Fibroblast of the aortic adventitia (primary cell): ENCODE results near the gene KPNA6. TPM values are rescaled to one million over a fixed set of nuclear protein-coding genes. Genes with fewer than 3 reads are reported as not detected.
A peak's percentile ranks its signal among the peaks of the same experiment; 100 is the strongest.
"Not testable (repeated sequence)": the region's sequence is repeated elsewhere in the genome, so short reads cannot be mapped to it uniquely, and the experiment has no call there.

ENCODE experiments used
- DNase-seq: peaks from one replicate; pipeline ENCODE4 v3.0.0-alpha.2; 2010; ENCODE audit warnings: low read depth
- H3K4me3 ChIP-seq: 2 replicates; pipeline ENCODE4 v1.5.1; 2011; ENCODE audit warnings: low read depth, mild to moderate bottlenecking, control low read depth, low read length, moderate library complexity
- total RNA-seq: library from RNA; depleted of rRNA; stranded (reverse); fragments of >200 nt; gene quantifications from 2 replicates; pipeline ENCODE4 v1.2.3, GENCODE V29; 2012; ENCODE audit warnings: low replicate concordance
- TF ChIP-seq, protein P1 (sequence below): IDR thresholded peaks from 2 replicates; pipeline ENCODE4 v1.5.1; 2011; ENCODE audit warnings: mild to moderate bottlenecking, low read length, control low read depth, inconsistent platforms; ENCODE audit not compliant: insufficient read depth

The KPNA6 gene
- 42.4 and 56.2 TPM in 2 replicates for total RNA-seq

GRCh38 chr1:32107742-32108661, at the start of gene KPNA6:
TSS of gene KPNA6 (plus strand) at chr1:32108056. CDS start at chr1:32108131, 75 bp downstream.
- peak within 1 kb of the TSS; percentile 97 for H3K4me3 ChIP-seq
- peak; percentile 99 for DNase-seq
- TF ChIP-seq, protein P1, sequence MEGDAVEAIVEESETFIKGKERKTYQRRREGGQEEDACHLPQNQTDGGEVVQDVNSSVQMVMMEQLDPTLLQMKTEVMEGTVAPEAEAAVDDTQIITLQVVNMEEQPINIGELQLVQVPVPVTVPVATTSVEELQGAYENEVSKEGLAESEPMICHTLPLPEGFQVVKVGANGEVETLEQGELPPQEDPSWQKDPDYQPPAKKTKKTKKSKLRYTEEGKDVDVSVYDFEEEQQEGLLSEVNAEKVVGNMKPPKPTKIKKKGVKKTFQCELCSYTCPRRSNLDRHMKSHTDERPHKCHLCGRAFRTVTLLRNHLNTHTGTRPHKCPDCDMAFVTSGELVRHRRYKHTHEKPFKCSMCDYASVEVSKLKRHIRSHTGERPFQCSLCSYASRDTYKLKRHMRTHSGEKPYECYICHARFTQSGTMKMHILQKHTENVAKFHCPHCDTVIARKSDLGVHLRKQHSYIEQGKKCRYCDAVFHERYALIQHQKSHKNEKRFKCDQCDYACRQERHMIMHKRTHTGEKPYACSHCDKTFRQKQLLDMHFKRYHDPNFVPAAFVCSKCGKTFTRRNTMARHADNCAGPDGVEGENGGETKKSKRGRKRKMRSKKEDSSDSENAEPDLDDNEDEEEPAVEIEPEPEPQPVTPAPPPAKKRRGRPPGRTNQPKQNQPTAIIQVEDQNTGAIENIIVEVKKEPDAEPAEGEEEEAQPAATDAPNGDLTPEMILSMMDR = no peak

DNA sequence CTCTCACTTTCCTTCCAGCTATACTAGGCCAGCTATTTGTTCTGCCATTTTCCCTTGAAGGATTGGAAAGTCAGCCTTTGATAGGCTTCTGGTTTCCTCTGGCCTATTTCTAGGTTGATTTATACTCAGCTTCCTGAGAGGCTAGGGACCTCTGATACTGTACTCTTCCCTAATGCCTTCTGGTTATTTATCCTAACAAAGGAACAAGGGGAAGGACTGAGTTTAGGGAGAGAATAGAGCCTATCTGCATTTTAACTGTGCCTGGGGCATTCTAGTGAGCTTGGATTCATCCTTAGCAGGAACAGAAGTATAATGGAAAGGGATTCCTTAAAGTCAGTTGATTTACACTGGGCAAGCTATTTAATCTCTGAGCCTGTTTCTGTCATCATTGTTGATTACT, 46.9 kb upstream of the KPNA6 start:
- TF ChIP-seq, protein P1 = no peak
- no peak for DNase-seq
- H3K4me3 ChIP-seq = no peak overlapping the region

GRCh38 chr1:32062867-32063230, 45.0 kb upstream of the KPNA6 start:
- peak; percentile 30 for DNase-seq
- H3K4me3 ChIP-seq = no peak overlapping the region
- TF ChIP-seq, protein P1 = no peak

DNA sequence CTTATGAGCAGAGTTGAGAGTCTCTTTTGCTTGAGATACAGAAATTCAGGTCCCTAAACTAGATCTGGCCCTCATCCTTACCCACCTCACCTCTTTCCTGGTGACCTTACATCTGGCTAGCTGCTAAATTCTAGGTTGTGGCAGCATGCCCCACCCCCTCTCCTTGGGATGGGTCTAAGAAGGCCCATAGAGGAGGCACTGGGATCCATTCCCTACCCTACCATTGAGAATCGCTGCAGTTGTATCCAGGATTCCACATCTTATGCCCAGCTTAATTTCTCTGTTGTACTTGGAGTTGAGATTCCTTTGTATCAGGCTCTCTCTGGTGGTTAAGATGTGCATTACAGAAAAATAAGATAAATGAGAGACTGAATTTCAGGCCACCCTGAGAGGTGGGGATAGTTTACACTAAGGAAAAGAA, 44.6 kb upstream of the KPNA6 start:
- no peak overlapping the region for H3K4me3 ChIP-seq
- peak; percentile 81 for DNase-seq
- TF ChIP-seq, protein P1 = peak; percentile 63

DNA sequence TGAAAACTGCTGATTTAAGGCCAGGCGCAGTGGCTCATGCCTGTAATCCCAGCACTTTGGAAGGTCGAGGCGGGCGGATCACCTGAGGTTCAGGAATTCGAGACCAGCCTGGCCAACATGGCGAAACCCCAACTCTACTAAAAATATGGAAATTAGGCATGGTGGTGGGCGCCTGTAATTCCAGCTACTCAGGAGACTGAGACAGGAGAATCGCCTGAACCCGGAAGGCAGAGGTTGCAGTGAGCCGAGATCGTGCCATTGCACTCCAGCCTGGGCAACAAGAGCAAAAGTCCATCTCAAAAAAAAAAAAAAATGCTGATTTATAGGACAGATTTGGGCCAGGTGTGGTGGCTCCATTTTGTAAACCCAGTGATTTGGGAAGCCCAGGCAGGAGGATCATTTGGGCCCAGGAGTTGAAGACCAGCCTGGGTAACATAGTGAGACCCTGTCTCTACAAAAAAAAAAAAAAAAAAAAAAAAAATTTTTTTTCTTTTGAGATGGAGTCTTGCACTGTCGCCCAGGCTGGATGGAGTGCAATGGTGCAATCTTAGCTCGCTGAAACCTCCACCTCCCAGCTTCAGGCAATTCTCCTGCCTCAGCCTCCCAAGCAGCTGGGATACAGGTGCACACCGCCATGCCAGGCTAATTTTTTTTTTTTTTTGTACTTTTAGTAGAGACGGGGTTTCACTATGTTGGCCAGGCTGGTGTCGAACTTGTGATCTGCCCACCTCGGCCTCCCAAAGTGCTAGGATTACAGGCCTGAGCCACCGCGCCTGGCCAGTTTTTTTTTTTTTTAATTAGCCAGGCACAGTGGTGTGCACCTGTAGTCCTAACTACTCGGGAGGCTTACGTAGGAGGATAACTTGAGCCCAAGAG, 42.0 kb upstream of the KPNA6 start:
- H3K4me3 ChIP-seq, DNase-seq: not testable (repeated sequence)

- DNase-seq = peak; percentile 92
- TF ChIP-seq, protein P1 = no peak
- H3K4me3 ChIP-seq = no peak overlapping the region
These were observed 41.4 kb upstream of the KPNA6 start for GRCh38 chr1:32066489-32066873.
